HG03095 (cell line): Measurements from ENCODE around the gene RER1.

ENCODE experiments used
- ATAC-seq: cut with Tn5 transposase; IDR thresholded peaks from one replicate; pipeline ENCODE4 v1.9.1; 2021; ENCODE audit warnings: moderate library complexity; ENCODE audit not compliant: unreplicated experiment

The RER1 gene

DNA sequence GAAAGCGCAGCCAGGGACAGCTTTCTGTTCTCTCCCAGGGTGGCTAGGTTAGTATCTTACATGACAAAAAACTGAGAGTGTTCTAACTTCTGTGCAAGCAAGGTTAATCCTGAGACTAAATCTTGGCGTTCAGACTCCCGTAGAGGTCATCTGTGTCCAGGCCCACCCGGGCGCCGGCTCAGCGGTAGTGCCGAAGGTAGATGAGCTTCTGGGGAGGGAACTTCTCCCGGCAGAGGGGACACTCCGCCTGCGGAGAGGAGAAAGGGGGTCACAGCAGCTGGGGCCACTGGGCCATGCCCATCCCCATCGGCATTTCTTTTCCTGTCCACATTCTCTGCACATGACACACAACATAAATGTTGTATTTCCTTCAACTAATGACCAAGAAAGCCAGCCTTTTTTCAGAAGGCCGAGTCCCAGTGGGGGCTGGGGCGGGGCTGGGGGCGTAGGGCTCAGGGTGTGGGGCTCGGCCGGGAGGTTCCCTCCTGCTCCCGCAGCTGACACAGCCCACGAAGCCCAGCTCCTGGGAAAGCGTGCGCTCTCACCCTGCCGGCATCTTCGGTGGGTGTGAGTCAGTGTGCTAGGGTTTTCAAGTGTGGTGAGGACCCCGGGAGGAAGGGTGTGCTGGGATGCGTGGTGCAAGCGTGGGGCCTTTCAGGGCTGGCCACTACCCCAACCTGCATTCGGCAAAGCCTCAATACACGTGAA, 14.1 kb downstream of the RER1 start:
- ATAC-seq = no peak

DNA sequence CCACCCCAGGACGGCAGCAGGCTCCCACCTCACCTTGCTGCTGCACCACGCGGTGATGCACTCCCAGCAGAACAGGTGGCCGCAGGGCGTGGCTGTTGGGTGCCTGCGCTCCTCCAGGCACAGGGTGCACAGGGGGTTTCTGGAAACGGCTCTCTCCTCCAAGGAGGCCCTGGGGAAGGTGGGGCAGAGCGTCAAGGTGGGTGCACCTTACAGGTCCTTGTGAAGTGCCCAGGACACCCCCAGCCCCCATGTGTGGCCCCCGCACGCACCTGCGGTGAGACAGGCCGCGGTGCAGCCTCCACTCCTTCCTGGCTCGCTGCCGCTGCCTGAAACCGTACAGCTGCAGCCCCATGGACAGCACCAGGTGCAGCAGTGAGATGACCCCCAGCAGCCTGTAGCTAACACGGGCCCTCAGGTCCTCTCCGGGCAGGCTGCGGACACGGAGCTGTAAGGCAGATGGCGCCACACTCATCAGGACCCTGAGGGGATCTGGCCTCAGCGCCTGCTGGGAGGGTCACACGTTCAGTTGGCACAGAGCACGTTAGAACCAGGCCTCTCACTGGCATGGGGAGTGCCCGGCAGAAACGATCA, 14.9 kb downstream of the RER1 start:
- ATAC-seq = no peak

DNA sequence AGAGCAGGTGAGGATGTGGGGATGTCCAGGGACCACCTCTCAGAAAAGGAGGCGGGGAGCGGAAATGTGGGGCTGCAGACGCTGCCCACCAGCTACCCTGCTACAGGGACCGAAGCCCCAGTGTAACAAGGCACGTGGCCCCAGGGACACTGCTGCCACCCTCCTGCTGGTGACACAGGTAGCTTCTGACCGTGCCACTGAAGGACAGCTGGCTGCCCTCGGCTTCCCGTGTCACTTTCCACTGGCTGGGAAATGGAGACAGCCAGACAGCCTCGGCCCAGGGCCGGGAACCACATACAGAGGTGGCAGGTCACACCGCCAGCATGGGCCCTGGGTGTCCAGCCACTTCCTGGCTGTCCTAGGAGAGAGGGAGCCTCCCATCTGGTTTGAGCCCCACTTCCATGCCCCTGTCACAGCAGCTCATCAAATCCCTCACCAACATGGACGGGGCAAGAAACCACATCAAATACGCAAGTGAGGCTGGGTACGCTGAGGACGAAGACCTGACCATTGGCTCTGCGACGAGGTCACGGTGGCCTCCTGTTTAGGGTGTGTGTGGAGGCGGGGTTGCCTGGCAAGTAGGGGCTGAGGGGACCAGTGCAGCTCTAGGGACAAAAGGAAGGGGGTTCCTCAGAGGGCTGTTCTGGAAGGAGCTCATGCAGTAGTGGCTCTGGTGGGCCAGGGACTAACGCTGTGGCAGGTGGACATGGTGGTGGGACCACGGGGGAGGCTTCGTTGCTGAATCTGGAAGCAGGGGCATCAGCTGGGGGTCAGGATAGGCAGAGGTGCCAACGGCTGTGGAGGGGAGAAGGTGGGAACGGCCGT, 15.7 kb downstream of the RER1 start:
- no peak for ATAC-seq

DNA sequence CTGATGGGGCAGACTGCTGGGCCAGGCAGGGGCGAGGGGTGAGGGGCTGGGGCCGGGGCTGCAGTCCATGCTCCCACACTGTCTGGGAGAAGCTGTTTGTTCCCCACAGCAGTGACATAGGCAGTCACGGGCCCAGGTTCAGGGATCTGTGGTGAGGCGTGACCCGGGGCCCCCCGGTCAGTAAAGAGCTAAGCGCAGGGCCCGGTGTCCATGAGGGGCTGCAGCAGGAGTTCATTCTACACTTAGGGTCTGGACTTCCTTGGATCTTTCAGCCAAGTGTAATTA, 16.3 kb downstream of the RER1 start:
- no peak for ATAC-seq

DNA sequence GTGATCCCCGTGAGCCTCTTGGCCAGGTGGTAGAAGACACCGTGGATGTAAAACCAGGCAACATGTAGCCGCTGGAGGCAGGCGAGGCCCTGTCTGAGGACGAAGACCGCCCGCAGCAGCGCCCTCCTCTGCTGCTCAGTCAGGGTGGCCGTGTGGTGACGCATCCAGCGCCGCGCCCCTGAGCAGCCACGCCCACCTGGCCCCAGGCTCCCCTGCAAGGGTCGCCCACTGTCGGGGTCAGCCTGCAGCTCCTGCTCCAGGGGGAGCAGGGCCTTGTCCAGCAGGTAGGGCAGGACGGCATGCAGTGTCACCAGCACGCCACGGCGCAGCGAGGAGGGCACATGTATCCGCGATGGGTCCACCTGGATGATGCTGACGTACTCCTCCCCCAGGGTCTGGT, 16.8 kb downstream of the RER1 start:
- ATAC-seq = no peak

DNA sequence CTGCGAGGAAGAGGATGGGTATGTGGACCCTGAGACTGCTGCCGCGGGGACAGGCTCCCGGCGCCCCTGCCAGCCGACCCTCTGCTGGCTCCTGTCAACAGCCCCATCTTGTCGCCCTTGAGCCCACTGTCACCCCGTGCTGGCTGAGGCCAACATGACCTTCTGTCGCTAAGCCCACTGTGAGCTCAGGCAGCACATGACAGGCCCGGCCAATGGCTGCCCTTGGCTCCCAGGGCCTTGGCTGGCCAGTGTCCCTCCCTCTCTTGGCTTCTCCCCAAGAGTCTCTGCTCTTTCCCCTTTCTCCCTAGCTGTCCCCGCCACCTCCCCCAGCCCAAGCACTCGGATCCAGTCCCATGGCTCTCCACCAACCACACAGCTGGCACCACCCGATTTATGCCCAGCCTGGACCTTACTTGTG, 17.2 kb downstream of the RER1 start:
- ATAC-seq = no peak

DNA sequence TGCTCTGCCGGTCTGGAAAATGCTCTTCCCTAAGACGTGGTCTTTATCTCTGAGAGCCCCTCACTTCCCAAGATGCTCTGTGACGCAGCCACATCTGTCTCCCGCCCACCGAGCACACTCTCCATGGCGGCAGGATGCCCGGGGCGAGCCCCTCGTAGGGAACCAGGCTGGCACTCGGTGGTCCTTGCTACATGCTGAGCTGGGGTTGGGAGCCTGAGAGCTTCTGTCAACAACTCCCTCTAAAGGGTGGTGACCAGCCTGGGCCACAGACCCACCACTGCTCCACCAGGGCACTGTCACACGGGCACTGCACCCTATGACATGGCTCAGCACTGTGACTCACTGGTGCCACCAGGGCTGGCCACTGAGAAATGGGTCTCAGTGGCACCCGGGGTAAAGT, 18.1 kb downstream of the RER1 start:
- no peak for ATAC-seq

DNA sequence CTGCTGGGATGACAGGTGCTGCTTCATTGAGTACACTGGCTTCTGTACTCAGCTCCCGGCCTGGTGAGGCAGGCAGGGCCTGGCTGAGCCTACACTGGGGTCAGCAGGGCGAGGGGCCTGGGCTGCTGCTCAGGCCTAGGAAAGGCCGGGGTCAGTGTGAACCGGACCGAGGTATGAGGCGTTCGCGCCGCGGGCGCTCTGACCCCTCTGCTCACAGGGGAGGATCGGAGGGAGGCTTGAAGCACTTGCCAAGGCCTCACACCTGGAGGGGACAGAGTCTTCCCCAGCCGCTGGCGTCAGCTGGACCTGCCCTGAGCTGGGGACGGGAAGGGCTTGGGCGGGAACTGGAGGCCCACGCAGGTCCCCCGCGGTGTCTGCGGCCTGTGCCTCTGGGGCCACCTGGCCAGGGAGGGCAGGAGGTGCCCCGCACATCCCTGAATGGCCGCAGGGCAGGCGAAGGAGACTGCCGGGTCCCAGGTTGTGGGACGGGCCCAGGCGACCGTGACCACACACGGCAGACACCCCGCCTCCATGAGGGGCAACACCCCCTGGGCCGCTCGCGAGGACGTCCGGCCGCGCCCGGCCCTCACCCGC, 20.3 kb downstream of the RER1 start:
- ATAC-seq = peak; percentile 10

DNA sequence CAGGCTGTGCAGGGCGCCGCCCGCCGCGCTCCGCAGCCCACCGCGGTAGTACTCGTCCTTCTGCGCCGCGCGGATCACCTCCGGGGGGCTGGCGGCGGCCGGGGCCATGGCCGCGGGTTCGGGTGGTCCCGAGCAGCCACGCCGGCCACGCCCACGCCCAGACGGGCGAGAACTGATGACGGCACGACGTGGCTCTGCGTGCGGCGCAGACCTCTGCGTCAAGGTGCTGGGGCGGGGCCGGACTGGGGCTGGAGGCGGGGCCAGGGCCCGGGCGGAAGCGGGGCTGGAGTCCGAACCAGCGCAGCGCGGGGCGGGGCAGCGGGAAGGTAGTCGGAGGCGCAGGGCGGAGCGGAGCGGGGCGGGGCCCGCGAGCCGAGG, 20.7 kb downstream of the RER1 start, which contains the start of gene PEX10:
Gene PEX10 (minus strand): TSS at position 170 of the 378 bp plus-strand sequence. CDS start 62 bp downstream, at position 108.
- peak; percentile 65 for ATAC-seq

DNA sequence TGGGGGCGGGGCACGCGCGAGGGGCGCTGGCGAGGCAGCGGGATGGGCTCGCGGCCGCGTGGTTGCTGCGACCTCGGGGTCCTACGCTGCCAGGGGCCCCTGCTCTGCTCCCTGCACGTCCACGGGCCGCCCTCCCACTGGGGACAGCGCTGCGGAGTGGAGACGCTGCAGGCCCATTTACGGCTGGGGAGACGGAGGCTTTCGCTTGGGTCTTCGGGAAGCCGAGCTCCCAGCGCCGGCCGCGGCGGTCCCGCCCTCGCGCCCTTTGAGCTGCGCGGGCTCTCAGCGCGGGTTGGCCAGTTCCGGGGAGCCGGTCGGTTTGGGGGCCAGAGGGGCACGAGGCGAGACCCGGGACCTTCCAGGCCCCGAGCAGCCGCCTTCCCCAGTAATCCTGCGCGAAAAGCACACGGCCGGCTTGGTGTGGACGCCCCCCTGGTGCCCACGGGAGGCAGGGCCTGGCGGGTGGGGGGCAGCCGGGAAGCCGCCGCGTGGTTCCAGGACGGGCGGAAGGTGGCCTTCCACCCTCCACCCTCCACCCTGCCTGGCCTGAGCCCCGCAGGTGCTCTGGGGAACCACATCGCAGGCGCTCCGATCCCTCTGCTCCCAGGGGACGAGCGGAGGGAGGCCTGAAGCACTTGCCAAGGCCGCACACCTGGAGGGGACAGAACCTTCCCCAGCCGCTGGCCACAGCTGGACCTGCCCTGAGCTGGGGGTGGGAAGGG, 21.3 kb downstream of the RER1 start:
- ATAC-seq = peak; percentile 16

DNA sequence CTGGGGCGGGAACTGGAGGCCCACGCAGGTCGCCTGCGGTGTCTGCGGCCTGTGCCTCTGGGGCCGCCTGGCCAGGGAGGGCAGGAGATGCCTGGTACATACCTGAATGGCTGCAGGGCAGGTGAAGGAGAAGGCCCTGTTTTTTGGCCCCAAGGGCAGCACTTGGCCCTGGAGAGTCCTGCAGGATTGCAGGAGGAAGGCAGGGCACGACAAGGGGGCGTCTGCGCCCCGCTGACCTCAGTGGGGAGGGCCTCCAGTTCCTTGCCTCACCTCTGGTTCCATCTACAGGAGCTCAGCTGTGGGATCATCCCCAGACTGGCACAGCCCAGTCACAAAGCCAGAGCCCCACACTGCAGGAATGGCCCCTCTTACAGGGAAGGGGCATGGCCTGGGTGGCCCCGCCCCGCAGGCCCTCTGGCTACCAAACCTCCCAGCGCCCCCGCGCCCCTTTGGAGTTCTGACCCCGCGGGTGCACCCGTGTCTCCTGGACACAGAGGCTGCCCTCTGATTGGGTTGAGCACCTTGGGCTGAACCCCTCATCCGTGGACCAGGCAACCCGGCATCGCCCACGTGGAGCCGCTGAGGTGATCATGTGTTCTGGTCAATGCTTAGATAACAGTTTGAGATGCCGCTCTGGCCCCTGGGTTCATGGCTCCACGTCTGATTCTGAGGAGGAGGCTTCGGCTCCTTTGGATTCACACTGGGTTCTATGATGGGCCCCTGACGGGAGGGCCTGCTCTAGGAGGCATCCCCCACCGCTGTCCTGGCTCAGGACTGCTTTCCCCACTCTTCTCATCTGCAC, 22.1 kb downstream of the RER1 start:
- ATAC-seq = no peak

DNA sequence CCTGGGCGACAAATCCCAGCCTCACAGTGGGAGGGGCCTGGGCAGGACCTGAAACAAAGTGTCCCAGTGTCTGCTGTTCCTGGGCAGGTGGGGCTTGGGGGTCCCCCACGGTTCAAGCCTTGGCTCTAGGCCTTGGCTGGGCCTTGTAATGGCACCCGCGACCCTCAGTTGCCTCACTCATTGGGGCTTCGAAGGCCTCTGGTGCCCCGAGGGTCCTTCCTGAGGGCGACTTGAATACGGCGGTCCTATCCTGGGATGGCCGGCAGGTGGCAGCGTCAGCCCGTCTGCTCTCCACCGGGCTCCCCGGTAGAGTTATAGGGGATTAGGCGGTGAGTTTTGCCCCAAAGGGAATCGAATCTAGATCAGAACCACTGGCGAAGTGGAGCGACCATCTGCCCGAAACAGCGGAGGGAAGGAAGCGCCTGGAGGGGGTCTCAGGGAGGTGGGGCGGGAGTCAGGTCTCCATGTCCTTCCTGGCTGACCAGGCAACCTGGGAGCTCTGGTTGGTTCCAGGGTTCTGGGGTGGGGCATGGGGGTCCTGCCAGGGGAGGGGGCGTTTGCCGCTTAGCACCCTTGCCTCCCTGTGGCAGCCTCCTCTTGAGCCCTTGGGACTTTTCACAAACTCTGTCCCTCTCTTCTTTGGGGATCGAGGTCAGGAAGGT, 22.8 kb downstream of the RER1 start:
- ATAC-seq = no peak

DNA sequence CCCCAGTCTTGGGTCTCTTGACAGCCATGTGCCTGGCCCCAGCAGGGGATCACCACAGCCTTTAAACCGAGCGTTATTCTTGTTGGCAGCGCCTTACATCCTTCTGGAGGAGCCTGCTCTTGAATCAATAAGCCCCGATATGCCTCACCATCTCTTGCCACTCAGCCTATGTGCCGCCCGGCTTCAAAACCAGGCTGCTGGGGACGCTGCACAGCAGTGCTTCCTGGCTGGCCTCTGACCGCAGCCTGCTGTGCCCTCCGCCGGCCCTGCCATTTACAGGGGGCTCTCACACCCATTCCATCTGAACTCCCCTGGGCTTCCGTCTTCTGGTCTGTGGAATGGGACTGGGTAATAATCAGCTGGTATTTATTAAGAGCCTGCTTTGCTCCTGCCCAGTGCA, 23.7 kb downstream of the RER1 start:
- no peak for ATAC-seq

DNA sequence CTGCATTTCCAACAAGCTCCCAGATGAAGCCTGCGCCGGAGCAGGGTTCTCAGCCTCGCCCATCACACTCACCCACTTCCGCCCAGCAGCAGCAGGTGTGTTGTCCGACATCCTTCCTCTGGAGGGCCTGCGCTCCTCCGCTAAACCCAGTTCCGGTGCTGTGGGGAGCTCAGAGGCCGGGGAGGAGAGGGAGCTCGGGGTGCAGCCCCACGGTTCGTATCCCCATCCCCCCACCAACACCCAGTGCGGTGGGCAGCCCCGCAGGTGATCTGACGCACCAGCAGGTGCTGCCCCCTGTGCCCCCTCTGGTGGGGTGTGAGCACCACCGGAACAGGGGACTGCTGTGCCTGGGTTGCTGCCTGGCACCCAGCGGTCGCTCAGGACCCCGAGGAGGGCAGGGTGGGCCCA, 24.2 kb downstream of the RER1 start:
- ATAC-seq = no peak

DNA sequence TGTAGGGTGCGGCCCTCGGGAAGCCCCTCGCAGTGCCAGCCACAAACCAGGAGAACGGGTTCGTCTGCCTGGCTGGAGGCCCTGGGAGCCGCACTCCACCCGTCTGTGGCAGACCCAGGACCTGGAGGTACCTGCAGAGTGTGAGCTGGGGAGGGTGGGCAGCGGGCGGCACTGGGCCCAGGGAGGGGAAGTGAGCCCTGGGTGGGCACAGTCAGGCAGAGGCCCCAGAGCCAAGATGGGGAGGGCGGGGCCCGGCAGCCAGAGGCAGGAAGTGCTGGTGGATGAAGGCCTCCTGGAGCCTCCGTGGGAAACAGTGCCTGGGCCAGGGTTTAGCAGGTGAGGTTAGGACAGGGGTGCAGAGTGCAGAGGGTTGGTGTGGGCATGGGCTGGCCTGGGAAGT, 24.8 kb downstream of the RER1 start:
- no peak for ATAC-seq

DNA sequence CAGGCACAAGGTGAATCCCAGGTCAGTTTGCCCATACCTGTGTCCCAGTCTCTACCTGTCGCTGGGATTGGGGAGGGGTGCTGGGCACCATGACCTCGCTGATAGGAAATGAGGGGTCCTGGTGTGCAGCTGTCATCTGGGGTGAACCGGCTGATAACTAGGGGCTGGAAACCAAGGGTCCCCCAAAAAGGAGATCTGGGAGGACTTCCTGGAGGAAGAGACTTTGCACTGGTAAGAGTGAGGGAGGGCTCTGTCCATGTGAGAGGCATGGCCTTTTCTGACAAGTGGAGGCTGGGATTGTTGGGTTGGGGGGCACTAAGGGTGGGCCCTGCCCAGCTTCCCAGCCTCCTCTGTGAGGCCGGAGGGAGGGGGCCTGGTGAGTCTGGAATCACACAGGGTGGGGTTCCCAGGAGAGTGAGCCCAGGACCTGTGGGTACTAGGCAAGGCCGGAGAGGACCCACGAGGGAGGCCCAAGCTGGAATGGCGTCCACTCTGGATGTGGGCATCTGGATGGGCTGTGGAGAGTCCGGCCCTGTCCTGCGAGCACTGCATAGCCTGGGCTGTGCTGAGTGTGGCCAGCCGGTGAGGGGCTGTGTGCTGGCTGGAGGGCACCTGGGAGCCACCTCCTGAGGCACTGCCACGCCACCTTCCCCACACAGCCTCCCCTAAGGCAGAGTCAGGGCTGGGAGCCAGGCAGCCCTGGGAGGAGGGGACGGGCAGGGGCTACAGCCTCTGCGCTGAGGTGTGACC, 25.6 kb downstream of the RER1 start:
- no peak for ATAC-seq

DNA sequence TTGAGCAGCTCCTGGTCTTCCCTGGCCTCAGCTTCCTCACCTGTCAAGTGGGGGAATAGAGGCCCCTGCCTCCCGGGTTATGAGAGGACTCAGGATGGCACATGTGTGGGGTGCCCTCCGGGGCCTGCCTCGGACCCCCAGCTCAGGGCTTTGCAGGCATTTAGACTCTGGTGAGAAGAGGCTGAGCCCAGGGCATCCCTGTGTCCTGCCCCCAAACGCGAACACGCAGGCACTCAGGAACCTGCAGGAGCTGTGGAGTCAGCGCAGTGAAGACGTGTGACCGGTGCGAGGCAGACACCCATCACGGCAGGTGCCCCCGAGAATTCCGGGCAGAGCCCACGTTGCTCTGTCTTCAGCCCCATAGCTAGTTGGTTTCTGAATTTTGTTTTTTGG, 26.2 kb downstream of the RER1 start:
- no peak for ATAC-seq

DNA sequence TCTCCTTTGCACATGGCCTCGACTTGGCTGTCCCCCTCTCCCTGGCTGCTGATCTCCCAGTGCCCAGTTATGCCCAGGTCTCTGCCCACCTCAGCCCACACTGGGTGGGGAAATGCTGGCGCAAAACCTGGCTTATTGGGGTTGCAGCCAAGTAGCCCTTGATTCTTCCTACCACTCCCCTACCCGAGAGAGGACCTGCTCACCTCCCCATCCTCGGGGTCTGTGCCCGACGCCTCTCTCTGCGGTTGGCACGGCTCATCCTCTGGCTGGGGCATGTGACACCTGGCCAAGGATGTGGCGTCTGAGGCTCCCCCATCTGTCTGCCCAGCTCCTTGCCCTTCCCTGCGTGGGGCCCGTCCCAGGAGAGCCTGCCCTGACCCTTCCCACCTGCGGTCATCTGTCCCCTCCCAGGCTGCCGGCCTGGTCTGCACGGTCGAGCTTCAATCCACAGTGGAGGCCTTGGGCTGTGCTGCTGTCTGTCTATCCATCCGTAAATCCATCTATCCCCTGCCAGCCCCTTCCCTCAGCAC, 27.2 kb downstream of the RER1 start:
- ATAC-seq = no peak

DNA sequence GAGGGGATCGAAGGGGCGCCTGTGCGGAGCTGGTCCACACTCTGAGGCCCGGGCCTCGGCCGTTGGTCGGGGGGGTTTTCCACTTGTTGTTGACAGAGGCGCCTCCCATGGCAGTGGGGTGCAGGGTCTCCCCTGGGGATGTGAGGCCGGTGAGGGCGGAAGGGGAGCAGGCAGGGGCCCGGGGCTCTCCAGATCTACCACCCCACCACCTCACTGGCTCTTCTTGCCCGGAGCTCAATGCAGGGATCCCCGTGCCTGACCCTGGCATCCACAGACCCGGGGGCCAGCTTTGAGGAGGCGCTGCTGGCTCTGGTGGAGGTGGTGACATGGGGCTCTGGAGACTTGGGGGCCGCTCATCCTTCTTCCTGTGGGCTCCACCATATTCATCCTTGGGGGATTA, 27.8 kb downstream of the RER1 start:
- ATAC-seq = no peak
